Stimulated activated effector memory CD8-positive, alpha-beta T cell treated with anti-CD3 and anti-CD28 coated beads, Interleukin-12 subunit alpha, Interleukin-12 subunit beta, amount 100 ng/mL, for 72 hours (primary cell): ENCODE measurements around the gene UMODL1.

Source experiments
- ATAC-seq: fragments of 150-1000 bp; cut with Tn5 transposase; 2 replicates; pipeline ENCODE4 v1.10.0; 2021
- DNase-seq, 2 donors: peaks; one replicate each; pipeline ENCODE4 v3.0.0; 2021 to 2022; ENCODE audit warnings: low spot score in 2 of 2
- H3K27ac Mint-ChIP-seq: one replicate; pipeline ENCODE4 v1.8.0; 2022; ENCODE audit warnings: mild to moderate bottlenecking, mixed read lengths
- H3K36me3 Mint-ChIP-seq: one replicate; pipeline ENCODE4 v1.8.0; 2022; ENCODE audit warnings: mild to moderate bottlenecking, mixed read lengths
- H3K4me1 Mint-ChIP-seq: one replicate; pipeline ENCODE4 v1.8.0; 2022; ENCODE audit warnings: mixed read lengths
- H3K4me3 Mint-ChIP-seq: one replicate; pipeline ENCODE4 v1.8.0; 2022; ENCODE audit warnings: mild to moderate bottlenecking, mixed read lengths
- H3K9me3 Mint-ChIP-seq: one replicate; pipeline ENCODE4 v1.8.0; 2022; ENCODE audit warnings: mixed read lengths

The UMODL1 gene

DNA sequence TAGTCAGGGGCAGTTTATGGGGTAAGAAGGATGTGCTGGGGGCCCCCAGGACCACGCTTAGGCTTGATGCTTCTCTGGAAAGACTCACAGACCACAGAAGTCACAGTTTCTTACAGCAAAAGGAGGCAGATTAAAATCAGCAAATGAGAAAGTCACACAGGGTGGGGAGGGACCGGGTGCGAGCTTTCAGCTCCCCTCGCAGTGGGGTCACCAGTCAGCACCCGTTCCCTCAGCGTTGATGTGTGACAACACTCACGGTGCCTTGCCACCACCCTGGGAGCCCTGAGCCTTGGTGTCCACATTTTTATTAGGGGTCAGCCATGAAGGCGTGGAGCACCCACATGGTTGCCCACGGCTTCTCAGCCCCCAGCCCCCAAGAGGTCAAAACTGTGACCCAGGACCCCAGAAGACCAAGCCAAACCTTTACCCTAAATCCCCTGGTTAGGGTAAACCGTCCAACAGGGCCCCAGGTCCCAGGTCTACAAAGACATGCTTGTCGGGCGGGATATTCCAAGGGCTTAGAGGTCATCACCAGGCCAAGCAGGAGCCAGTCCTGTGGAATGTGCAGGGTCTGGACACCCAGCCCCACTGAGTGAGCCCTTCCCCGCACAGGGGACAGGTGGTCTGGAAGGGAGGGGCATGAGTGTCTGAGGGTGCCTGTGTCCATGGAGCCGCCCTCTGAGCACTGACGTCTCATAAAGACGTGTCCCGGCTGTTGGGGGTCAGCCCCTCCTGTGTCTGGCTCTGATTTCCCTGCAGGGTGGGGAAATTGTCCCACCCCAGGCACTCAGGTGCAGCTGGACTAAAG, 83.3 kb downstream of the UMODL1 start:
- H3K4me1 Mint-ChIP-seq, result no peaks in the 10 kb centered on the region

GRCh38 chr21:42155045-42155855, 84.1 kb downstream of the UMODL1 start:
- H3K4me3 Mint-ChIP-seq, result no peak overlapping the region
- H3K4me1 Mint-ChIP-seq, result no peaks in the 10 kb centered on the region
- H3K36me3 Mint-ChIP-seq, result no peaks in the 10 kb centered on the region
- H3K9me3 Mint-ChIP-seq, result no peaks in the 10 kb centered on the region
- ATAC-seq, result no peak
- no peak for DNase-seq
- no peak overlapping the region for H3K27ac Mint-ChIP-seq

More for the DNA sequence above, 83.3 kb downstream of the UMODL1 start:
- DNase-seq, result no peak
- ATAC-seq, result no peak
- H3K36me3 Mint-ChIP-seq, result no peaks in the 10 kb centered on the region
- H3K27ac Mint-ChIP-seq, result no peak overlapping the region
- H3K9me3 Mint-ChIP-seq, result no peaks in the 10 kb centered on the region
- H3K4me3 Mint-ChIP-seq, result no peak overlapping the region

DNA sequence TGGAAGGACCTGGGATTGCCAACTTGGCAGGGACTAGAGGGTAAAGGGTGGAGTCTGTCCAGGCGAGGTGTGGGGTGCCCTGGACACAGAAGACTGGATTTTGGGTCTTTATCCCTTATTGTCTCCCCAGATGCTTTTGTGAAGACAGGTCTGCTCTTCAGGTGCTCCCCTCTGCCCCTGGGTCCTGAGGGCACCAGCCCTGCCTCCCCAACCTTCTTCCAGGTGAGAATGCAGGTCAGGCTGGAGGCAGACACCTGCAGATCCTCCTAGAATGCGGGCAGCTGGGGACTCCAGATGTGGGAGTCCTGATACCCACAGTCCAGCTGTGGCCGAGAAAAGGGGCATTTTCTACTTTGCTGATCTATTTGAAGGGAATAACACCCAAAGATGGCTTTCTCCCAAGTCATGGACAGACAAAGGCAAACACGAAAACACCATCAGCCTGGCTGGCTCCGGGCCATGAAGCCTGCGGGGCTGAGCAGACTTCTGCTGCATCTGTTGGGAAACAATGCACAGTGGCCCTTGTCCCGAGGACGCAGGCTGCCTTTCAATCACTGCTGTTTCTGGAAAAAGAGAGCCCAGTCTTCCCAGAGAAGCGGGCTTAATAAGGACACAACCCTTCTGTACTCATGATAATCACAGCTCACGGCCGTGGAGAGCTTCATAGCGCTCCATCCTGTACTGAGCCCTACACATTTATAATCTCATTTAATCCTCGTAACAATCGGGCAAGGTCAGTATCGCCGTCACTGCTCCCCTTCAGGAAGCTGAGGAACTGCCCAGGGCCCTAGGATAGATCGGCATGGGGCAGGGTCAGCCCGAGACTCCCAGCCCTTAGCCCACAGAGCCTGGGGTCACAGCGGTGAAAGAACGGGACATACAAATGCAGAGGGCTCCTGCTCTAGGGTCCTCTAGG, 85.8 kb downstream of the UMODL1 start:
- Mint-ChIP-seq H3K9me3 (no peaks in the 10 kb centered on the region), H3K4me3 (no peak overlapping the region), H3K4me1 (peaks cover 9% of the 10 kb centered on the region), H3K36me3 (no peaks in the 10 kb centered on the region), H3K27ac (no peak overlapping the region)
- DNase-seq (no peak), ATAC-seq (no peak)

DNA sequence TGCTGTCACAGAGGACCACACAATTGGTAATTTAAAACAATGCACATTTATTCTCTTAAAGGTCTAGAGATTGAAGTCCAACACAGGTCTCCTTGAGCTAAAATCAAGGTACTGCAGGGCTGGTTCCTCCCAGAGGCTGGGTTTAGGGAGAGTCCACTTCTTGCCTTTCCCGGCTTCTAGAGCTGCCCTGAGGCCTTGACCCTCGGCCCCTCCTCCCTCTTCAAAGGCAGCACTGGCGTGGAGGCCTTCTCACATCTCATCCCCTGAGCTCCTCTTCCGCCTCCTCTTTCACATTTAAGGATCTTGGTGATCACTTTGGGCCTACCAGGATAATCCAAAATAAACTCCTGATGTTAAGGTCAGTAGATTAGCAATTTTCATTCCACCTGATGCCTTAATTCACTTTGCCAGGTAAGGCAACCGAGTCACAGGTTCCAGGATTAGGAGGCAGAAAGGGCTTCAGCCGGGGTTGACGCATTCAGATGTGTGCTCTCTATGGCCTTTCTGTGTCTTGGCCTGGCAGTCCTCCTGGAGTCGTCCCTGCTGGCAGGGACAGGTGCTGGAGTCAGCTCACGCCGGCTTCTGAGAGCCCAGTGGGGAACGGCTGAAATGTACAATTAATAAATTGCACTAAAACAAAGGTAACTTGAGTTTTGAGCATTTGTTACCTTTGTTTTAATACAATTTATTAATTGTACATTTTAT, 86.6 kb downstream of the UMODL1 start:
- no peak for ATAC-seq
- H3K4me3 Mint-ChIP-seq, result no peak overlapping the region
- no peak overlapping the region for H3K27ac Mint-ChIP-seq
- H3K36me3 Mint-ChIP-seq, result no peaks in the 10 kb centered on the region
- DNase-seq, result no peak
- H3K9me3 Mint-ChIP-seq, result no peaks in the 10 kb centered on the region
- peaks cover 18% of the 10 kb centered on the region for H3K4me1 Mint-ChIP-seq

DNA sequence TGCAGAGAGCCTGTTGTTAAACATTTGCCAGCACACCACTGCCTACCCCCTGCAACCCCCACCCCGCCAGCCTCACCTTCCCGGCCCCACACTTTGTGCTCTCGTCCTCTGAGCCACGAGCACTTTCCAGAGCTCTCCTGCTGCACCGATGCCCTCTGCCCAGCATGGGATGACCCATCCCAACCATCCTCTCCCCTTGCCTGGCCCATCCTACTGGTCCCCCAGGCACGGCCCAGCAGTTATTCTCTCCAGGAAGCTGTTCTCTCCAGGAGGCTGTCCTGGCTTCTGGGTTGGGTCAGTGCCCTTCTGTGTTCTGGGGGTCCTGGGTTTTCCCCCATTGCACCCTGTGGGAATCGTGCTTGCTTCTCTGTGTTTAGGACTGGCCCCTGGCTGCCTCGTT, 87.7 kb downstream of the UMODL1 start:
- DNase-seq, result no peak
- H3K9me3 Mint-ChIP-seq, result no peaks in the 10 kb centered on the region
- H3K4me1 Mint-ChIP-seq, result peaks cover 28% of the 10 kb centered on the region
- ATAC-seq, result no peak
- H3K4me3 Mint-ChIP-seq, result no peak overlapping the region
- no peaks in the 10 kb centered on the region for H3K36me3 Mint-ChIP-seq
- no peak overlapping the region for H3K27ac Mint-ChIP-seq

- DNase-seq, result no peak
- no peak overlapping the region for H3K27ac Mint-ChIP-seq
- H3K36me3 Mint-ChIP-seq, result no peaks in the 10 kb centered on the region
- no peak for ATAC-seq
- H3K9me3 Mint-ChIP-seq, result no peaks in the 10 kb centered on the region
- peaks cover 36% of the 10 kb centered on the region for H3K4me1 Mint-ChIP-seq
- no peak overlapping the region for H3K4me3 Mint-ChIP-seq
Measured at GRCh38 chr21:42159560-42160110, 88.5 kb downstream of the UMODL1 start.

DNA sequence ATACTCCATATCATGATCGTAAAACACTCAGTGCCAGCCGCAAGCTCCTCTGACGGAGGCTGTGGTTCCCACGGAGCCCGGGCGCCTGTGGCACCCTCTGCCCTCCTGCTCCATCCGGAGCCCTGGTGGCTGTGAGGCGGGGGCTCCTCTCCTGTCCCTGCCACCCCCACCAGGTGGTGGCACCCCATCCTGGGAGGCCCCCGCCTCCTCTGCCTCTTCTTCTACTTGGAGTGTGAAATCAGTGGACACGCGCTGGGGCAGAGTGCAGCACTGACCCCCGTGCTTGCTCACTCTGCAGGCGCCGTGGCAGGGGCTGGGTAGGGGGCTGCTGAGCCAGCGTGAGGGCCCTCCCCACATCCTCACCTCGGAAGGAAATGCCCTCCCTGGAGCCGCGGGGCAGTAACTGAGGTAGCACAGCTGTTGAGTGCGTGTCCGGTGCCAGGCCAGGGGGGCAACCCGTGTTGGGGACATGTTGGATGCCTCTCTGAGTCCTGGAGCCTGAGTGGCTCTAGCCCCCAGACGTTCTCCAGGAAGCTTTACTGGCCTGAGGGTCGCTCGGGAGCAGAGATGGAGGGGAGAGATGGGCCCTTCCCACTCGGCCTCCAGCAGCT, 89.1 kb downstream of the UMODL1 start:
- DNase-seq (no peak), ATAC-seq (no peak)
- no peaks in the 10 kb centered on the region for H3K36me3 Mint-ChIP-seq
- H3K4me3 Mint-ChIP-seq, result no peak overlapping the region
- H3K9me3 Mint-ChIP-seq, result no peaks in the 10 kb centered on the region
- H3K4me1 Mint-ChIP-seq, result peaks cover 37% of the 10 kb centered on the region
- H3K27ac Mint-ChIP-seq, result no peak overlapping the region

GRCh38 chr21:42160765-42161164, 89.6 kb downstream of the UMODL1 start:
- H3K4me3 Mint-ChIP-seq, result no peak overlapping the region
- DNase-seq (no peak), ATAC-seq (no peak)
- H3K4me1 Mint-ChIP-seq, result peaks cover 37% of the 10 kb centered on the region
- H3K9me3 Mint-ChIP-seq, result no peaks in the 10 kb centered on the region
- H3K36me3 Mint-ChIP-seq, result no peaks in the 10 kb centered on the region
- no peak overlapping the region for H3K27ac Mint-ChIP-seq

- Mint-ChIP-seq H3K4me3 (no peak overlapping the region), H3K9me3 (no peaks in the 10 kb centered on the region), H3K4me1 (peaks cover 37% of the 10 kb centered on the region), H3K36me3 (no peaks in the 10 kb centered on the region), H3K27ac (peak overlapping the region; percentile 11)
- no peak for DNase-seq
- ATAC-seq, result no peak
Measured at GRCh38 chr21:42161401-42161955, 90.4 kb downstream of the UMODL1 start.

GRCh38 chr21:42161956-42162681, 91.0 kb downstream of the UMODL1 start:
- Mint-ChIP-seq H3K9me3 (no peaks in the 10 kb centered on the region), H3K27ac (peak overlapping the region; percentile 43), H3K4me1 (peaks cover 37% of the 10 kb centered on the region), H3K4me3 (no peak overlapping the region), H3K36me3 (no peaks in the 10 kb centered on the region)
- DNase-seq (no peak), ATAC-seq (no peak)

DNA sequence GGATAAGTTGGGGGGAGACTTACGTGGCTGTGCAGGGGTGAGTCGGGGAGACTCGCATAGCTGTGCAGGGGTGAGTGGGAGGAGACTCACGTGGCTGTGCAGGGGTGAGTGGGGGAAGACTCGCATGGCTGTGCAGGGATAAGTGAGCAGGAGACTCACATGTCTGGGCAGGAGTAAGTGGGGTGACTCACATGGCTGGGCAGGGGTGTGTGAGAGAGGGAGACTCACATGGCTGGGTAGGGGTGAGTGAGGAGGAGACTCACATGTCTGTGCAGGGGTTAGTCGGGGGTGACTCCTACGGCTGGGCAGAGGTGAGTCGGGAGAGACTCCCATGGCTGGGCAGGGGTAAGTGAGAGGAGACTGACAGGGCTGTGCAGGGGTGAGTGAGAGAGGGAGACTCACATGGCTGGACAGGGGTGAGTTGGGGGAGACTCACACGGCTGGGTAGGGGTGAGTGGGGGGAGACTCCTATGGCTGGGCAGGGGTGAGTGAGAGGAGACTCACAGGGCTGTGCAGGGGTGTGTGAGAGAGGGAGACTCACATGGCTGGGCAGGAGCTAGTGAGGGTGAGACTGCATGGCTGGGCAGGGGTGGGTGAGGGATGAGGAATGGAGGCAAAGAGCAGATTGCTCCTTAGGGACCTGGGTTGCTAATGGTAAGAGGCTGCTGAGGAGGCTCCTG, 91.9 kb downstream of the UMODL1 start:
- no peaks in the 10 kb centered on the region for H3K9me3 Mint-ChIP-seq
- H3K4me1 Mint-ChIP-seq, result peaks cover 37% of the 10 kb centered on the region
- ATAC-seq, result peak; percentile 14
- DNase-seq, result no peak
- H3K4me3 Mint-ChIP-seq, result no peak overlapping the region
- H3K27ac Mint-ChIP-seq, result peak overlapping the region; percentile 43
- no peaks in the 10 kb centered on the region for H3K36me3 Mint-ChIP-seq

DNA sequence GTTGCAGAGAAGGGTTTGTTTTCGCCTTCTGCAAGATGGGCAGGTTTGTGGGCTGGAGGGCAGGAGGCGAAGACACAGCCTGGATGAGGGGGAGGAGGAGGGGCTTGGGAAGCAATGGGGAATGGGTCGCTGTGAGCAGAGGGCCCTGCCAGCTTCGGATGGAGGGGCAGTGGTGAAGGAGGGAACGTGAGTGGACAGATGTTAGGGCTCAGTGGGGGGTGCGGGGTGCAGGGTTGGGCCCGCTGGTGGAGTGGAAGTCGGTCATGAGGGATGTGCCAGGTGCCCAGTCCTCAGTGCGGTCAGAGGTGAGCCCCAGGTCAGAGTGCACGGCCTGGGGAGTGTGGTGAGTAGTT, 92.4 kb downstream of the UMODL1 start:
- DNase-seq (no peak), ATAC-seq (no peak)
- Mint-ChIP-seq H3K36me3 (no peaks in the 10 kb centered on the region), H3K4me1 (peaks cover 37% of the 10 kb centered on the region), H3K27ac (peak overlapping the region; percentile 43), H3K9me3 (no peaks in the 10 kb centered on the region), H3K4me3 (no peak overlapping the region)
